Lower lobe of right lung (tissue), 2 donors: ENCODE measurements around the gene LSP1. TPM values are rescaled to one million over a fixed set of nuclear protein-coding genes. Genes with fewer than 3 reads are reported as not detected.
A peak's percentile ranks its signal among the peaks of the same experiment; 100 is the strongest.

ENCODE experiments used
- ATAC-seq, 2 donors: fragments of 200-7000 bp; cut with Tn5 transposase; one replicate each; pipeline ENCODE4 v1.9.1; 2020 to 2022; ENCODE audit warnings: mild to moderate bottlenecking in 2 of 2, moderate library complexity in 2 of 2
- DNase-seq: peaks from one replicate; pipeline ENCODE4 v3.0.0-alpha.2; 2020
- H3K27ac ChIP-seq: fragments of 200-600 bp; one replicate; pipeline ENCODE4 v1.8.0; 2022
- H3K27me3 ChIP-seq: fragments of 200-600 bp; one replicate; pipeline ENCODE4 v1.8.0; 2022; ENCODE audit warnings: low read depth
- H3K36me3 ChIP-seq: fragments of 200-600 bp; one replicate; pipeline ENCODE4 v1.8.0; 2022; ENCODE audit warnings: mild to moderate bottlenecking
- H3K4me1 ChIP-seq: fragments of 200-600 bp; one replicate; pipeline ENCODE4 v1.8.0; 2022
- H3K4me3 ChIP-seq: fragments of 200-600 bp; one replicate; pipeline ENCODE4 v1.8.0; 2022; ENCODE audit warnings: mild to moderate bottlenecking
- H3K9me3 ChIP-seq: fragments of 200-600 bp; one replicate; pipeline ENCODE4 v1.8.0; 2022
- CTCF ChIP-seq: fragments of 200-600 bp; IDR thresholded peaks from one replicate; pipeline ENCODE4 v1.8.0; 2022; ENCODE audit warnings: antibody characterized with exemption, mild to moderate bottlenecking
- intact Hi-C: fragments of 100-400 bp; cut with DNase I; formaldehyde crosslinking; loops from one replicate; pipeline ENCODE4 v1.11.0; 2022
- total RNA-seq: library from RNA; stranded (reverse); fragmentation: NEBNext Ultra II Directional; extraction: Animal tissue kit (Norgen Biotek cat#: 25700); gene quantifications from one replicate; pipeline ENCODE4 v1.2.1, GENCODE V29; 2021
- donor health status: DM: no; HTN: yes; CAD: no; lungs with severe emphysema.

LSP1 gene
- total RNA-seq, 1 donor from 2014 or later = 90.4 TPM

- no peaks in the 10 kb centered on the region for H3K36me3 ChIP-seq
- peak overlapping the region; percentile 25 for H3K4me3 ChIP-seq
- no peak overlapping the region for H3K27ac ChIP-seq
- DNase-seq (peak; percentile 39), ATAC-seq (no peak)
- no peaks in the 10 kb centered on the region for H3K9me3 ChIP-seq
- intact Hi-C loops = no loop called here
- TF ChIP-seq CTCF = no peak
- H3K4me1 ChIP-seq = peaks cover 24% of the 10 kb centered on the region
- H3K27me3 ChIP-seq = peaks cover 29% of the 10 kb centered on the region
Observed at GRCh38 chr11:1869427-1870325, 16.8 kb downstream of the LSP1 start.

DNA sequence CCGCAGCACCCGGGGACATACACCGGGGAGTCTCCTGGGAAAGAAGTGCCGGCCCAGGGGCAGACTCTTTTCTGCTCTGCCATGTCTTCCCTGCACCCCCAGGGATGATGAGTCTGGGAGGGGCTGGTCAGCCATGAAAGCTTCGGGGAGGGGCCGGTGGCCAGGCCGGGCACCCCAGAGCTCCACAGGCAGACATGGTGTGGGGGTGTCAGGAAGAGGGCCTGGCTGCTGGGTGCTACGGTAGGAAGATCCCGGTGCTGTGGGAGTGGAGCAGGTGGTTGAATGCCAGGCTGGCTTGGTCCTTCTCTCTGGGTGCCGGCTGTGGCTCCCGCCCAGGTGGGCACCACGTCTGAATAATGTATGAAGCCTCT lies 17.4 kb downstream of the LSP1 start:
- Histone ChIP-seq H3K36me3 (no peaks in the 10 kb centered on the region), H3K4me1 (peaks cover 18% of the 10 kb centered on the region), H3K4me3 (peak overlapping the region; percentile 25), H3K27ac (no peak overlapping the region), H3K9me3 (no peaks in the 10 kb centered on the region), H3K27me3 (peaks cover 29% of the 10 kb centered on the region)
- DNase-seq = peak; percentile 25
- intact Hi-C loops = no loop called here
- ATAC-seq = peak in 1 of 2 donors; percentile 9
- no peak for TF ChIP-seq CTCF

- Histone ChIP-seq H3K4me3 (peak overlapping the region; percentile 25), H3K4me1 (peaks cover 12% of the 10 kb centered on the region), H3K27me3 (peaks cover 29% of the 10 kb centered on the region), H3K36me3 (no peaks in the 10 kb centered on the region), H3K9me3 (no peaks in the 10 kb centered on the region), H3K27ac (no peak overlapping the region)
- DNase-seq (peak; percentile 74), ATAC-seq (peak; percentile 47 to 51)
- no peak for TF ChIP-seq CTCF
- intact Hi-C loops = no loop called here
Observed at GRCh38 chr11:1870721-1871466, 18.0 kb downstream of the LSP1 start.

DNA sequence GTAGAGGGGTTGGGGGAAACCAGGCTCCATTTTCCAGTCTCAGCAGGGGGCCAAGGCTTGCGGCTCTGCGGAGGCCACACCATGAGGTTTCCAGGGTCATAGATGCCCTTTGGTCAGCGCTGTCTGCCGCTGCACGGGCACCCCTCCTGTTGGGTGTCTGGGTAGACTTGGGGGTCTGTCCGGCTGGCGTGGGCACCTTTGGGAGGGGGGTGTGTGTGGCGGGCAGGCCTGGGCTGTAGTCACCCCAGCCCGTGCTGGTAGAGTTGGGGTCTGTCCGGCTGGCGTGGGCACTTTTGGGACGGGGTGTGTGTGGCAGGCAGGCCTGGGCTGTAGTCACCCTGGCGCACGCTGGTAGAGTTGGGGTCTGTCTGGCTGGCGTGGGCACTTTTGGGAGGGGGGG lies 18.6 kb downstream of the LSP1 start:
- Histone ChIP-seq H3K27ac (no peak overlapping the region), H3K27me3 (peaks cover 29% of the 10 kb centered on the region), H3K4me3 (peak overlapping the region; percentile 14), H3K9me3 (no peaks in the 10 kb centered on the region), H3K4me1 (peaks cover 17% of the 10 kb centered on the region), H3K36me3 (no peaks in the 10 kb centered on the region)
- ATAC-seq (no peak), DNase-seq (peak; percentile 38)
- no peak for TF ChIP-seq CTCF
- intact Hi-C loops = no loop called here

- DNase-seq (peak; percentile 30), ATAC-seq (no peak)
- no peak overlapping the region for H3K27ac ChIP-seq
- TF ChIP-seq CTCF = no peak
- peaks cover 22% of the 10 kb centered on the region for H3K4me1 ChIP-seq
- peaks cover 29% of the 10 kb centered on the region for H3K27me3 ChIP-seq
- H3K4me3 ChIP-seq = no peak overlapping the region
- intact Hi-C loops = no loop called here
- H3K9me3 ChIP-seq = no peaks in the 10 kb centered on the region
- no peaks in the 10 kb centered on the region for H3K36me3 ChIP-seq
Observed at GRCh38 chr11:1872267-1872985, 19.5 kb downstream of the LSP1 start.
